Brain microvascular endothelial cell (primary cell): Measurements from ENCODE around the gene BAZ1A.

ENCODE experiments used
- DNase-seq: peaks from one replicate; pipeline ENCODE4 v3.0.0-alpha.2; 2020
- H3K27ac ChIP-seq: fragments of 250-450 bp; sonication (Bioruptor Pico); 2 replicates; pipeline ENCODE4 v1.5.1; 2020; ENCODE audit warnings: mild to moderate bottlenecking, moderate library complexity
- H3K27me3 ChIP-seq: fragments of 250-450 bp; sonication (Bioruptor Pico); replicated peaks from 2 replicates; pipeline ENCODE4 v1.5.1; 2020; ENCODE audit warnings: mild to moderate bottlenecking
- H3K36me3 ChIP-seq: fragments of 250-450 bp; sonication (Bioruptor Pico); replicated peaks from 2 replicates; pipeline ENCODE4 v1.5.1; 2020; ENCODE audit warnings: mild to moderate bottlenecking
- H3K4me3 ChIP-seq: 2 replicates; pipeline ENCODE4 v1.5.1; 2011; ENCODE audit warnings: low read depth, mild to moderate bottlenecking, control low read depth, low read length, moderate library complexity
- CTCF ChIP-seq: IDR thresholded peaks from 2 replicates; pipeline ENCODE4 v1.5.1; 2011; ENCODE audit warnings: low read depth, mild to moderate bottlenecking, moderate library complexity, low read length, control low read depth, inconsistent platforms; ENCODE audit errors: missing control alignments
- in situ Hi-C: cut with HindIII; loops from 2 replicates; pipeline ENCODE4 v1.10.0; 2017; ENCODE audit warnings: low sequenced_read_pairs, low pct_ligation_motif_present

Gene BAZ1A

GRCh38 chr14:34780646-34781045 is 94.5 kb downstream of the BAZ1A start:
- no peak for TF ChIP-seq CTCF
- in situ Hi-C loops, result no loop called here
- H3K27me3 ChIP-seq, result no peaks in the 10 kb centered on the region
- no peak for DNase-seq
- H3K27ac ChIP-seq, result peak overlapping the region; percentile 52
- H3K36me3 ChIP-seq, result peaks cover 15% of the 10 kb centered on the region
- H3K4me3 ChIP-seq, result no peak overlapping the region

GRCh38 chr14:34778744-34779143 is 96.4 kb downstream of the BAZ1A start:
- no peak for TF ChIP-seq CTCF
- no peak overlapping the region for H3K4me3 ChIP-seq
- no peaks in the 10 kb centered on the region for H3K27me3 ChIP-seq
- H3K27ac ChIP-seq, result no peak overlapping the region
- in situ Hi-C loops, result no loop called here
- peaks cover 11% of the 10 kb centered on the region for H3K36me3 ChIP-seq
- no peak for DNase-seq

GRCh38 chr14:34776611-34777010 is 98.5 kb downstream of the BAZ1A start:
- in situ Hi-C loops, result no loop called here
- H3K27ac ChIP-seq, result no peak overlapping the region
- H3K4me3 ChIP-seq, result no peak overlapping the region
- TF ChIP-seq CTCF, result no peak
- no peak for DNase-seq
- peaks cover 9% of the 10 kb centered on the region for H3K36me3 ChIP-seq
- H3K27me3 ChIP-seq, result no peaks in the 10 kb centered on the region

GRCh38 chr14:34775922-34776321 is 99.2 kb downstream of the BAZ1A start:
- Histone ChIP-seq H3K4me3 (no peak overlapping the region), H3K27me3 (no peaks in the 10 kb centered on the region), H3K27ac (no peak overlapping the region), H3K36me3 (peaks cover 9% of the 10 kb centered on the region)
- in situ Hi-C loops, result no loop called here
- no peak for DNase-seq
- no peak for TF ChIP-seq CTCF

- Histone ChIP-seq H3K4me3 (no peak overlapping the region), H3K27ac (no peak overlapping the region), H3K27me3 (no peaks in the 10 kb centered on the region), H3K36me3 (peaks cover 9% of the 10 kb centered on the region)
- TF ChIP-seq CTCF, result no peak
- no peak for DNase-seq
- in situ Hi-C loops, result no loop called here
These were observed 99.8 kb downstream of the BAZ1A start for GRCh38 chr14:34775342-34775741.

- Histone ChIP-seq H3K27ac (no peak overlapping the region), H3K36me3 (peaks cover 4% of the 10 kb centered on the region), H3K27me3 (no peaks in the 10 kb centered on the region), H3K4me3 (no peak overlapping the region)
- DNase-seq, result peak; percentile 39
- in situ Hi-C loops, result no loop called here
- no peak for TF ChIP-seq CTCF
These were observed 104.3 kb downstream of the BAZ1A start for GRCh38 chr14:34770901-34771300.
